Gastrocnemius medialis (tissue), 4 donors: ENCODE data around the gene DHRSX.

Experiments
- POLR2A ChIP-seq, 2 donors: fragments of 450-650 bp; IDR thresholded peaks; one replicate each; pipeline ENCODE4 v1.6.1; 2017; ENCODE audit warnings: antibody characterized with exemption in 2 of 2, mild to moderate bottlenecking in 2 of 2, moderate library complexity in 2 of 2
- TF ChIP-seq, protein P1 (sequence below), 5 experiments: fragments of 450-650 bp in 3 of 5; fragments of 200-600 bp in 2 of 5; sonication (generic) in 2 of 5; IDR thresholded peaks in 4 of 5; conservative IDR thresholded peaks in 1 of 5; 1 replicate in 4 of 5; 2 replicates in 1 of 5; pipeline ENCODE4 v1.5.1; 2016 to 2019; ENCODE audit warnings: antibody characterized with exemption in 5 of 5, mild to moderate bottlenecking in 3 of 5, moderate library complexity in 3 of 5

DNA sequence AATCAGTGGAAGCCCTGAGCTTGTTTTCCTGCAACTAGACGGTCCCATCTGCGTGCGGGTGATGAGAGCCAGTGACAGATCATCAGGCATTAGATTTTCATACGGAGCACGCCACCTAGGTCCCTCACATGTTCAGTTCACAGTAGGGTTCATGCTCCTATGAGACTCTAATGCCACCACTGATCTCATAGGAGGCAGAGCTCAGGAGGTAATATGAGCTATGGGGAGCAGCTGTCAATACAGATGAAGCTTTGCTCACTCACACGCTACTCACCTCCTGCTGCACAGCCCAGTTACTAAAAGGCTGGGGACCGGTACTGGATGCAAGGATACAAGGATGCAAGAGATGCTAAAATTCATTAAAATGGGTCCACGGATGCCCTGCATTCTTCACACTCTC is 61.2 kb downstream of the DHRSX start:
- TF ChIP-seq, protein P1, sequence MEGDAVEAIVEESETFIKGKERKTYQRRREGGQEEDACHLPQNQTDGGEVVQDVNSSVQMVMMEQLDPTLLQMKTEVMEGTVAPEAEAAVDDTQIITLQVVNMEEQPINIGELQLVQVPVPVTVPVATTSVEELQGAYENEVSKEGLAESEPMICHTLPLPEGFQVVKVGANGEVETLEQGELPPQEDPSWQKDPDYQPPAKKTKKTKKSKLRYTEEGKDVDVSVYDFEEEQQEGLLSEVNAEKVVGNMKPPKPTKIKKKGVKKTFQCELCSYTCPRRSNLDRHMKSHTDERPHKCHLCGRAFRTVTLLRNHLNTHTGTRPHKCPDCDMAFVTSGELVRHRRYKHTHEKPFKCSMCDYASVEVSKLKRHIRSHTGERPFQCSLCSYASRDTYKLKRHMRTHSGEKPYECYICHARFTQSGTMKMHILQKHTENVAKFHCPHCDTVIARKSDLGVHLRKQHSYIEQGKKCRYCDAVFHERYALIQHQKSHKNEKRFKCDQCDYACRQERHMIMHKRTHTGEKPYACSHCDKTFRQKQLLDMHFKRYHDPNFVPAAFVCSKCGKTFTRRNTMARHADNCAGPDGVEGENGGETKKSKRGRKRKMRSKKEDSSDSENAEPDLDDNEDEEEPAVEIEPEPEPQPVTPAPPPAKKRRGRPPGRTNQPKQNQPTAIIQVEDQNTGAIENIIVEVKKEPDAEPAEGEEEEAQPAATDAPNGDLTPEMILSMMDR (IDR thresholded peaks at IDR 0.05 in 4 of 5, conservative IDR thresholded peaks at IDR 0.05 in 1 of 5): no peak
- TF ChIP-seq POLR2A (IDR thresholded peaks at IDR 0.05): no peak
